ENCODE results near the gene FBXO31. TPM values are rescaled to one million over a fixed set of nuclear protein-coding genes. Genes with fewer than 3 reads are reported as not detected.
A peak's percentile ranks its signal among the peaks of the same experiment; 100 is the strongest.

FBXO31 gene
- total and polyA plus RNA-seq, 2 donors from 2014 or later, result 12.5 to 34.9 TPM

DNA sequence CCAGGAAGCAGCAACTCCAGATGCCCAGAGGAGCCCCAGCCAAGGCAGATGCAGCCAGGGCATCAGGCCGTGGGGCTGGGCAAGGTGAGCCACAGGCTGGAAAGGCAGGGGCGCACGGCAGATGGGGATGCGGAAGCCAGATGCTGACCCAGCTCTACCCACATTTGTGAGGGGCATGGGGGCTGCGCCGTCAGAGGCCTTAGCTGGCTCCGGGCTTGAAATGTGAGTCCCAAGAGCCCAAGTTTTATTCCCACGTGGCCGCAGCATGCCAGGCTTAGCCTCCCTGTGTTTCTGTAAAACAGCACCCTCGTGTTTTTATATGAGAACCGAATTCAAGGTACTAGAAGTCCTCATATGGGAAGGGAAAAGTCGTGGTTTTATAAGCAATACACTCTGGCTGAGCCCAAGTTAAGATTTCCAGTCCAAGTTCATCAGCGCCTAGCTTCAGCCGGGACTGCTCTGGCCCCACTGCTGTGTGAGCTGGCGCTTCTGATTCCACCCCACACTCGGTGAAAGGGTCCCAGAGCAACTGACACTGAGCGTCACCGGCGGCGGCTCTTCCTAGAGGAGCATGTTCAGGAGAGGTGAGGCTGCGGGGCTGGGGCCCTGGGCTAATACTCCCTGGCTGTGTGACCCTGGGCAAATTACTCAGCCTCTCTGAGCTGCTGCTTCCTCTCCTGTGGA is 59.7 kb downstream of the FBXO31 start:
- Histone ChIP-seq H3K9ac (ENCODE audit: low read length in 3 of 3) (no peak overlapping the region), H3K4me1 (ENCODE audit: control insufficient read depth in 2 of 3, insufficient read depth in 2 of 3, low read depth in 1 of 3, low read length in 3 of 3) (no peaks in the 10 kb centered on the region), H3K27me3 (ENCODE audit: control insufficient read depth, insufficient read depth, low read length) (no peaks in the 10 kb centered on the region), H3K27ac (ENCODE audit: low read depth in 2 of 2, low read length in 2 of 2) (no peak overlapping the region), H3K36me3 (ENCODE audit: control insufficient read depth in 2 of 3, insufficient read depth in 3 of 3, low read length in 3 of 3) (peaks cover 0 to 4% (median under 1%) of the 10 kb centered on the region in 3 donors), H3K9me3 (ENCODE audit: control insufficient read depth in 2 of 3, insufficient read depth in 1 of 3, low read length in 3 of 3) (no peaks in the 10 kb centered on the region), H3K4me3 (ENCODE audit: low read length in 3 of 3) (no peak overlapping the region)
- DNase-seq (peak in 1 of 5 donors; percentile 63), FAIRE-seq (no peak)
- intact Hi-C loops (cut with DNase I), result loop anchor here (10.0 kb wide), 1 partner anchor 51 kb away; no protein-coding TSS in a partner anchor
- TF ChIP-seq, protein P1, sequence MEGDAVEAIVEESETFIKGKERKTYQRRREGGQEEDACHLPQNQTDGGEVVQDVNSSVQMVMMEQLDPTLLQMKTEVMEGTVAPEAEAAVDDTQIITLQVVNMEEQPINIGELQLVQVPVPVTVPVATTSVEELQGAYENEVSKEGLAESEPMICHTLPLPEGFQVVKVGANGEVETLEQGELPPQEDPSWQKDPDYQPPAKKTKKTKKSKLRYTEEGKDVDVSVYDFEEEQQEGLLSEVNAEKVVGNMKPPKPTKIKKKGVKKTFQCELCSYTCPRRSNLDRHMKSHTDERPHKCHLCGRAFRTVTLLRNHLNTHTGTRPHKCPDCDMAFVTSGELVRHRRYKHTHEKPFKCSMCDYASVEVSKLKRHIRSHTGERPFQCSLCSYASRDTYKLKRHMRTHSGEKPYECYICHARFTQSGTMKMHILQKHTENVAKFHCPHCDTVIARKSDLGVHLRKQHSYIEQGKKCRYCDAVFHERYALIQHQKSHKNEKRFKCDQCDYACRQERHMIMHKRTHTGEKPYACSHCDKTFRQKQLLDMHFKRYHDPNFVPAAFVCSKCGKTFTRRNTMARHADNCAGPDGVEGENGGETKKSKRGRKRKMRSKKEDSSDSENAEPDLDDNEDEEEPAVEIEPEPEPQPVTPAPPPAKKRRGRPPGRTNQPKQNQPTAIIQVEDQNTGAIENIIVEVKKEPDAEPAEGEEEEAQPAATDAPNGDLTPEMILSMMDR (IDR thresholded peaks at IDR 0.05; ENCODE audit: borderline replicate concordance, extremely low read depth, insufficient read depth), result no peak

GRCh38 chr16:87322833-87323726 is 60.5 kb downstream of the FBXO31 start:
- DNase-seq (peak in 1 of 5 donors; percentile 68), FAIRE-seq (no peak)
- TF ChIP-seq, protein P1 (IDR thresholded peaks at IDR 0.05; ENCODE audit: borderline replicate concordance, extremely low read depth, insufficient read depth), result no peak
- Histone ChIP-seq H3K27me3 (ENCODE audit: control insufficient read depth, insufficient read depth, low read length) (no peaks in the 10 kb centered on the region), H3K36me3 (ENCODE audit: control insufficient read depth in 2 of 3, insufficient read depth in 3 of 3, low read length in 3 of 3) (peaks cover 0 to 2% (median 0%) of the 10 kb centered on the region in 3 donors), H3K4me3 (ENCODE audit: low read length in 3 of 3) (no peak overlapping the region), H3K9ac (ENCODE audit: low read length in 3 of 3) (no peak overlapping the region), H3K9me3 (ENCODE audit: control insufficient read depth in 2 of 3, insufficient read depth in 1 of 3, low read length in 3 of 3) (no peaks in the 10 kb centered on the region), H3K27ac (ENCODE audit: low read depth in 2 of 2, low read length in 2 of 2) (no peak overlapping the region), H3K4me1 (ENCODE audit: control insufficient read depth in 2 of 3, insufficient read depth in 2 of 3, low read depth in 1 of 3, low read length in 3 of 3) (peaks cover 5% of the 10 kb centered on the region in 3 donors)
- intact Hi-C loops (cut with DNase I), result loop anchor here (10.0 kb wide), 1 partner anchor 52 kb away; no protein-coding TSS in a partner anchor

GRCh38 chr16:87322360-87322759 is 61.2 kb downstream of the FBXO31 start:
- no peaks in the 10 kb centered on the region for H3K27me3 ChIP-seq (ENCODE audit: control insufficient read depth, insufficient read depth, low read length)
- no peak overlapping the region for H3K4me3 ChIP-seq (ENCODE audit: low read length in 3 of 3)
- intact Hi-C loops (cut with DNase I), result loop anchor here (10.0 kb wide), 1 partner anchor 52 kb away; no protein-coding TSS in a partner anchor
- H3K9ac ChIP-seq (ENCODE audit: low read length in 3 of 3), result no peak overlapping the region
- peaks cover 5 to 7% (median 6%) of the 10 kb centered on the region in 3 donors for H3K4me1 ChIP-seq (ENCODE audit: control insufficient read depth in 2 of 3, insufficient read depth in 2 of 3, low read depth in 1 of 3, low read length in 3 of 3)
- no peak overlapping the region for H3K27ac ChIP-seq (ENCODE audit: low read depth in 2 of 2, low read length in 2 of 2)
- H3K36me3 ChIP-seq (ENCODE audit: control insufficient read depth in 2 of 3, insufficient read depth in 3 of 3, low read length in 3 of 3), result peaks cover 0 to 2% (median 0%) of the 10 kb centered on the region in 3 donors
- no peaks in the 10 kb centered on the region for H3K9me3 ChIP-seq (ENCODE audit: control insufficient read depth in 2 of 3, insufficient read depth in 1 of 3, low read length in 3 of 3)
- FAIRE-seq (no peak), DNase-seq (peak in 1 of 5 donors; percentile 60)
- TF ChIP-seq, protein P1 (IDR thresholded peaks at IDR 0.05; ENCODE audit: borderline replicate concordance, extremely low read depth, insufficient read depth), result no peak

Data from kidney (tissue), 14 donors.